ENCODE data around the gene TOX4.
"Not testable (repeated sequence)": the region's sequence is repeated elsewhere in the genome, so short reads cannot be mapped to it uniquely, and the experiment has no call there.

The TOX4 gene

DNA sequence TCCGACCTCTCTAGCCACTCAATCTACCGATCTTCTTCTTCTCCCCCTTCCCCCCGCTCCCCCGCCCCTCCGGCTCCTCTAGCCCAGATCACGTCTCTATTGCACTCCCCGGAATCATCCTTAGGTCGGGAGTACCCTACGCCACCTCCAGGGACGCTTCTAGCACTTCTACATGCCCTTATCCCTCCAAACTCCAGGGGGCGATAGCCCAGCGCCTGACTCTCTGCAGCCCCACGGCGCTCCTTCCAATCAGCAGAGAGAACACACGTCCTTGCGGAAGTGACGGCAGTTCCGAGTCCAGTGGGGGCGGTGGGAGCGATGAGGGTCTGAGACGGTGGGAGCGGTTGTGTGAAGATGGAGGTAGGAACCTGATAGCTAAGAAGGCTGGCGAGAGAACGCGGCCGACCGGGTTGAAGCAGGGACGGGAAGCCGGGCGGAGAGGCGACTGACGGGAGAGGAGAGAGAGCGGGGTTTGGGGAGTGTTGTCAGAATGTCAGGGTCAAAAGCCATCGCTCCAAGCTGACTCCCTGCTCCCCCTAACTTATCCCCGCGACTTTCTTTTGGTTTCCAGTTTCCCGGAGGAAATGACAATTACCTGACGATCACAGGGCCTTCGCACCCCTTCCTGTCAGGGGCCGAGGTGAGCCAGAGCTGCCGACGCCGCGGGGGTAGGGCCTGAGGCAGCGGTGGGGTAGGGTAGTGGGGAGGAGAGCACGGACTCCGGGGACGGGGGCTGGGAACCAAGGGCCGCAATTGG is at the start of gene TOX4, which contains the start of gene RAB2B:
TSS of gene TOX4 (plus strand) at position 271 of the 757 bp plus-strand sequence. CDS start at position 355, 84 bp downstream.
TSS of gene RAB2B (minus strand) at position 35 of the 757 bp plus-strand sequence. CDS start 87 bp downstream, outside the sequence.
- DNase-seq: peak; percentile 99

DNA sequence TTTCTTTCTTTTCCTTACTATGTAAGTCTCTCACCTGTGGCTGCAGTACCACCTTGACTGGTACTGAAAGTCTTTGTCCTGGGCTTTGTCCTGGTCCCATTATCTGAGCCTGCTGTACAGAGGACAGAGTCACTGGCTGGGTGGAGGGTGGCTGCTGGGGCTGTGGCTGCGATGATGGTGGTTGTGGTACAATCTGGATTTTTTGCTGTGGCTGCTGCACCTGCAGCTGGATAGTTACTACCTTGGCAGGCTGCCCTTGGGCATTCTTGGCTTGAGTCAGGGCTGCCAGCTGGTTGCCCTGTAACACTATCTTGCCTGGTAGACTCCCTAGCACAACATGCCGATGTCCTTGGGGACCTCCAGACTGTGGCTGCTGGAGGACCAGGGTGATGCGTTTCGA is 48.1 kb upstream of the TOX4 start:
- no peak for DNase-seq

DNA sequence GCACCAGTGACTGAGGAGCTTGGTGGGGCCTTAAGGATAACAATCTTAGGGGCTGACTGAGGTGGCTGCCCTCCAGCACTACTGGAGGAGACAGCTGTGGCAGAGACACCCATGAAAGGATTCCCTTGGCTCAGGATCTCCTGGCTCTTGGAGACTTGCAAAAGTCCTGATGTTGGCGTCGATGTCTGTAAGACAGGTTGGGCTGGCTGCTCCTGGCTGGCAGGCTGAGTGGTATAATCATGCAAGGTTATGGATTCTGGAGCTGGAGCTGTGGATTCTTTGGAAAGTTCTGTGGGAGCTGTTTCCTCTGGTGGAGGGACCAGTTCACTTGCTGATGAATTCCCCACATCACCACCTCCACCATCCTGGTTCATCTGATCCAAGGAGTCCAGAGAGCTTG is 45.9 kb upstream of the TOX4 start:
- no peak for DNase-seq

GRCh38 chr14:21436567-21437062 is 40.4 kb upstream of the TOX4 start:
- DNase-seq: no peak

DNA sequence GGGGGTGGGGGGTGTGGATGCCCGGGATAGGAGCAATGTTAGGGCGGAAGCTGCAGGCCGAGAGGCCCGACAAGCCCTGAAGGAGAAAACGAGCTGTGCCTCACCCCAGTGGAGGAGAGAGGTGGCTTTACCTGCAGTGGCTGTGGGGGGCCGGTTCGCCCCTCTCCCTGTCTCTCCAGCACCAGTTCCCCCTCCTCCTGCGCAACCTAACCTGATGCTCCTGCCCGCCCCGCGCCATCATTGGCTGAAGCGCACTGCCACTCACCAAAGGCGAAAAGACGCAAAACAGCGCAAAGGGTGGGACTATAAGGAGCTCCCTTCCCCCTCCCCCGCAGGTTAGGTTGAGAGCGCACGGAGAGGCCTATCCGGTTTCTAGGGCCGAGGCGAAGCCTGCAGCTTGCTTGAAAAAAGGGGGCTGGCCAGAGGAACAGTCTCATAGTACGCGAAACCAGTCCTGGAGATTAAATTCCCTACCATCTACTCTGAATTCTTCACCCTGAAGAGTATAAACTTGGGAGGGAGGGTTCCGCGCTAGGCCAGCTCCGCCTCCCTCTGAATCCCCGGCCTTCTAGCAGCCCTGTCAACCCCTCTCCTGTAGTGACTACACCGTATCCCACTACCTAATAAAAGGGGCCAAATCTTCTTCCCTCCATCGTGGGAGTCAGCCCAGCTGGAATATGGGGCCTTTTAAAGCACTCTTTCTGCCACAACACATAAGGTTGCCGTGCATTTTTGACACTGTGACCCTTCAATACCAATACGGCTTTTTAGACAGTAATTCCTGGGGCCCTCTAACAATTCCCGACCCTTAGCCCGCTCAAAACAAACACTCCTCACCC is 39.7 kb upstream of the TOX4 start:
- DNase-seq: peak; percentile 94

DNA sequence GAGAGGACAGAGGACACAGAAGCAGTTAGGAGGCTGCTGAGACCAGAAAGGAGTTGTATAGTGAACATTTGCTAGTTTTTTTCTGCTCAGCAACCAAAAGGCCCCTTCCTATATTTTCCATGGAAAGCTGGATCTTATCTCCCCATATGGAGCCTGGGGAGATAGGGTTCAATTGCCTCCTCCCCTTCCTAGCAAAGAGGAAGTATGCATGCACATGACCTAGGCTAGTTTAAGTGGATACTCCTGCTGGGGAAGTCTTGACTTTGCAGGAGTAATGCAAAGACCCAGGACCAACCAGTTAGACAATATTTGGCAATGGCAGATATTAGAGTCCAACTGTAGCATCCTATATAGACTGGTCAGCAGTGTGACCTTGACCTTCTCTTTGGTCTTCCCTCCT is 36.1 kb upstream of the TOX4 start:
- DNase-seq: no peak

- not testable (repeated sequence) for DNase-seq
These were observed 34.3 kb upstream of the TOX4 start for GRCh38 chr14:21442657-21443056.

- DNase-seq: no peak
These were observed 27.1 kb upstream of the TOX4 start for GRCh38 chr14:21449899-21450216.

DNA sequence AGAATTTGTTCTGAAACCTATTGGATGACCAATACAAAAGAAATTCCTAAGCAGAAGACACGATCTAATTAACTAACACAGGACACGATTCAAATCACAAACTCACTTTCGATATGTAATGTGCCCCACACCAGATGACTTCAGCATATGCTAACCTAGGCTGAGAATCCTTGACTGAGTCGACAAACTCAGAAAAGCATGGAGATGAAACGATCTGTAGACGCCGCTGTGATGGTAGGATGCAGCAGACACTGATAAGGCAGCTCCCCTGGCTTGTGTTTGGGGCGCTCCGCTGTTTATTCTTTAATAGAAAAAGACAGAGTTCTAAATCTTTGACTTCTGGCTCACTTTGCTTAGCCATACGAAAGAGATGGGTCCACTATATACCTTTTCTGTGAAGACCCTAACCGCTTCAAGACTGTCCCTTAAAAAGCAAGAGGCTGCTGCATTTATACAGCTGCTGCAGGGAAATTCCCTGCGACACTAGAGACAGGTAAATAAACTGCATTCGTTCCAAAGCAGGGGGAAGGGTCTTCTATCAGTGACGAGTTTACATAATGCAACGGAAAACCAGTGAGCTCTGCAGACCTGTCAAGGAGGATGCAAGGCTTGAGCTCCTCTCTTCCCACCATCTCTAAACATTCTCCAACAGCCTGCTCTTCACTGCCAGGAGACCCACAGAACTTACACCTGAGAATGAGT is 22.0 kb upstream of the TOX4 start:
- DNase-seq: no peak

DNA sequence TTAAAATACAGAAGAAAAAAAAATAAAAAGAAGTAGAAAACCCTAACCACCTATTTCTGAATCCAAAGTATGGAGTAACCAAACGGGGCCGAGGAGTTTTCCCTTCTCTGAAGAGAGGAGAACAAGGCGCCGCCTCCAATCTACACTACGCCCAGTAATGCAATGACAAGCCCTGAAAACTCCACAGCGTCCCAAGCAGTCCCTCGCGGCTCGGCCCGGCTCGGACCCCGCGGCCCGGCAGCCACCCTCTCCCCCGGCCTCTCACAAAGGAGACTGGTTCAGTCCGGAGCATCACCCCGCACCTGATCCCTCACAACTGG is 21.4 kb upstream of the TOX4 start:
- DNase-seq: no peak

DNA sequence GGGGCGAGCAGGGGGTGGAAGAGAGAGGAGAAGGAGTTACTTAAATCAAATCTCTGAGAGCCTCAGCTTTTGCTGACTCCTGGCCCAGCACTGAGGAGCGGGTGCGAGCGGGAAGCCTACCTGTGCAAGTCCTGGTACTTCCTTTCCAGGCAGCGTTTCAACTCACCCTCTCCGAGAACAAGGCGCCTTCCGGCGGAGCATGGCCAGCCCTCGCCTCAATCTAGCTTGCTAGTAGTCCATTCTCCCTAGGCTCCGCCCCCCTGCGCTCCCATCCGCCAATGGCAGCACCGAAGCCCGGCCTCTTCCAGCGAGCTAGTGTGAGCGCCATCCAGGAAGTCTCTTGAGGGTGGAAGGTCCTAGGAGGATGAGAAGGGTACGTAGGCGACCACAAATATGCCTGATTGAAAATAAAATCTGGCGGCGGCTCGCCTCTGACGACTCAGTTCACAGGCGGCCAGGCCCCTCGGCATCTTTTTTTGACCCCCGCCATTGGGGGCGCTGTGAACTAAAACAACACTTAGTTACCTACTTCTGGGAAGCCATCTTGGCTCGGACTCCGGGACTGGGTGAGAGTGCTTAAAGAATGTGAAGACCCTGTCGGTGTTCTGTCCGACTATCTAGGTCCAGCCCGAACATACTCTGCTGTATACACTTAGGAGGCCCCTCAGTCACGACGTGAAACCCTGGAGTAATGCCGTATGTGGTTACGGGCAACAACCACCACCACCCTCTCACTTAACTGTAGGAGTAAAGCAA is 20.9 kb upstream of the TOX4 start, which contains the start of gene CHD8:
TSS of gene CHD8 (minus strand) at position 212 of the 756 bp plus-strand sequence. CDS start 24,480 bp downstream, outside the sequence.
- peak; percentile 100 for DNase-seq

- DNase-seq: peak; percentile 47
These were observed 9.4 kb upstream of the TOX4 start for GRCh38 chr14:21467616-21468015.

GRCh38 chr14:21475767-21476522 is 1.1 kb upstream of the TOX4 start:
- no peak for DNase-seq

DNA sequence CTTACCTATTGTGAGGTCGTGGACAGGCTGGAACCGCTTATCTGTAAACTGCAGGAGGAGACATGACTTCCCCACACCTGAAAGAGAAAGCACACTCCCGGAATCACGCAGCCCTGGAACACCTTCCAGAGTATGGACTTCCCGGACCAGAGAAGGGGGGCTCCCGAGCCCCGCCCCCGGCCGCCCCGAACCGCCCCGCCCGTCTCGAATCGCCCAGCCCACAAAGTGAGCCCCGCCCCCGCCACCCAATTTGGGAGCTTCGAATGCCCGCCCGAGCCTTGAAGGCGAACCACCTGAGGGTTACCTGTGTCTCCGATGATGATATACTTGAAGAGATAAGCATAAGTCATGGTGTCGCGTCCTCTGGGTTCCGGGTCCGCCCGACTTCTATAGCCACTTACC is 471 bp upstream of the TOX4 start:
- no peak for DNase-seq

DNA sequence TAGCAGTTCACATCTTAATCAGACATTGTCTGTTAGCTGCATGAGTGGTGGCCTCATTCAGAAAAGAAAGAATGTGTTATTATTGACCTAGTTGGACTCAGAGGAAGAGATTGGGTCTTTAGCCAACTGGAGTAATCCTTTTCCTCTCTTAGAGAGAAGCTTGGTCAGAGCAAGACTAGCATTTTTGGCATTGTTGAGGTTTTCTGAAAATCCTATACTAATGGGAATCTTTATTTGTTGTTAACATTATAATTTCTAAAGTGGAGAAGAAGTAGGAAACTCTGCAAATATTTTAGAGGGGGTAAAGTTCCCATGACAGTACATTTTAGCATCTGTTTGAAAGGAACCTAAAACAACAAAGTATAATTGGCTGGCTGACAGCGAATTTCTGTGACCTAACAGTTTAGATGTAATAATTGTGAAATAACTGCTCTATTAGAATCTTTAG is 9.7 kb downstream of the TOX4 start:
- DNase-seq: no peak

DNA sequence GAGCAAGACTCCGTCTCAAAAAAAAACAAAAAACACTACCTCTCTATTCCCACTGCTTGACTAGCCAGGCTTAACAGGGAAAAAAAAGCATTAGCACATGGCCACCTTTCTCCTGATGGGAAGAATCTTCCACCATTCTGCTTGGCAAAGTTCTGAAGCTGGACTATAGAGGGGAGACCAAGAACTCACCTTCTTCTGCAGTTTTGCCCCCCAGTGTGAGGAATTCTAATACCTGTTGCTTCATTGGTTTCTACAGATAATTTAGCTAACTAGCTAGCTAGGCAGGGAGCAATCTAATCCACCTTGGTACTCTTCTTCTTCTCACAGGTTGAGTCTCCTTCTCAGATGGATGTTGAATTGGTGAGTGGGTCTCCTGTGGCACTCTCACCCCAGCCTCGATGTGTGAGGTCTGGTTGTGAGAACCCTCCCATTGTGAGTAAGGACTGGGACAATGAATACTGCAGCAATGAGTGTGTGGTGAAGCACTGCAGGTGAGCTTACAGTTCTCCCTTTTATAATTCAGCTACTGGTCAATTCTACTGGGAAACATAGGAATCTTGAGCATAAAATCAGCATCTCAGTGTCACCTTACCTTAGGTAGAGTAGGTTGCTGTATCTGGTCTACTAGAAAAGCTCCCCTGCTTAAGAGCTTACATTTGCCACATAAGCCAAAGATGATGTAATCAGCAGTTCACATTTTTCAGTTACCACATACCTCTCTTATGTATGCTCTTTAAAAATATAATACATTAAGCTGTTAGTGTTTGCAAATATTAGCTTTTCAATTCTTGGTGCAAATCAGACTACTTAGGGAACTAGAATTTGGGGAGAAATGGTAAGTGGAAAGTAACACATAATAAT is 18.1 kb downstream of the TOX4 start:
- DNase-seq: no peak

- no peak for DNase-seq
These were observed 19.5 kb downstream of the TOX4 start for GRCh38 chr14:21496453-21496852.

GRCh38 chr14:21498540-21499526 is 21.8 kb downstream of the TOX4 start:
- no peak for DNase-seq

DNA sequence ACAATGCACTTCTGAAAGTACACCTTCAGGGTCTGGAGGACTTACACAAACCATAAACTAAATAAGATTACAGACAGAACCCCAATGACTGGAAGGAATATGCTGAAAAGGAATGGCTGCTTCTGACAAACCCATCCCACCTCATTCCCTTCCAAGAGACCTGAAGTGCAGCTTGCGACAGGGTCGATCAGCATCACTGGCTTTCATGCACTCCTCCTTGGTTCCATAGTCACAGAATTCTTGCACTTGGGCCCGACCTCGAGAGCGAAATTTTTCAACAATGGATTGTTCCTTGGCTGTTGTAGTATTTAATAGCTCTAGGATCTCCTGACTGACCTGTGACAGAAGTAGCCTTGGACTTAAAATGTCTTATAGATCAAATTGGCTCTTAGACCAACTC is 24.6 kb downstream of the TOX4 start:
- DNase-seq: no peak

Measured in NCI-H446 treated with DMSO at 0.1 percent for 48 hours (cell line).